Uterus (tissue), 4 donors: ENCODE results near the gene XXYLT1. TPM values are rescaled to one million over a fixed set of nuclear protein-coding genes. Genes with fewer than 3 reads are reported as not detected.

Experiments used
- DNase-seq, 2 donors: peaks; one replicate each; pipeline ENCODE4 v3.0.0-alpha.2; 2019 to 2020
- H3K27ac ChIP-seq, 2 donors: fragments of 200-600 bp; sonication (generic); 1 replicate in 1 of 2; 2 replicates in 1 of 2; pipeline ENCODE4 v1.5.1; 2016 to 2018
- H3K27me3 ChIP-seq, 2 donors: fragments of 200-600 bp; sonication (generic); one replicate each; pipeline ENCODE4 v1.5.1; 2018 to 2019; ENCODE audit warnings: control low read depth in 1 of 2
- H3K36me3 ChIP-seq, 2 donors: fragments of 200-600 bp; sonication (generic); one replicate each; pipeline ENCODE4 v1.5.1; 2019; ENCODE audit warnings: control low read depth in 1 of 2
- H3K4me1 ChIP-seq, 2 donors: fragments of 200-600 bp; sonication (generic); one replicate each; pipeline ENCODE4 v1.5.1; 2018 to 2019; ENCODE audit warnings: control low read depth in 1 of 2
- H3K4me3 ChIP-seq, 2 donors: fragments of 200-600 bp; sonication (generic); 1 replicate in 1 of 2; 2 replicates in 1 of 2; pipeline ENCODE4 v1.5.1; 2018 to 2019; ENCODE audit warnings: mild to moderate bottlenecking in 1 of 2
- H3K9me3 ChIP-seq, 2 donors: fragments of 200-600 bp; sonication (generic); one replicate each; pipeline ENCODE4 v1.5.1; 2019; ENCODE audit warnings: control low read depth in 1 of 2
- CTCF ChIP-seq, 4 experiments: fragments of 200-600 bp in 2 of 4; fragments of 450-650 bp in 2 of 4; sonication (generic) in 2 of 4; IDR thresholded peaks; one replicate each; pipeline ENCODE4 v1.5.1; 2016 to 2019; ENCODE audit warnings: antibody characterized with exemption in 4 of 4, mild to moderate bottlenecking in 2 of 4, moderate library complexity in 1 of 4
- POLR2A ChIP-seq, 2 donors: fragments of 450-650 bp; IDR thresholded peaks; one replicate each; pipeline ENCODE4 v1.6.1; 2016; ENCODE audit warnings: antibody characterized with exemption in 2 of 2, mild to moderate bottlenecking in 1 of 2, moderate library complexity in 1 of 2
- intact Hi-C: fragments of 100-400 bp; cut with DNase I; formaldehyde crosslinking; loops from one replicate; pipeline ENCODE4 v1.15.1; 2023; ENCODE audit warnings: low total_unique reads
- total RNA-seq, 4 donors: library from RNA; depleted of rRNA in 3 of 4; stranded (reverse); fragments of >200 nt in 3 of 4; gene quantifications; one replicate each; pipeline versions ENCODE4 v1.1.0 to v1.2.4, GENCODE V29; 2014 to 2023
- donor health status: DM: yes; HTN: yes; CAD: no.

XXYLT1 gene
- total RNA-seq, 4 donors from 2014 or later: 10.6 to 52.5 (median 23.8) TPM

DNA sequence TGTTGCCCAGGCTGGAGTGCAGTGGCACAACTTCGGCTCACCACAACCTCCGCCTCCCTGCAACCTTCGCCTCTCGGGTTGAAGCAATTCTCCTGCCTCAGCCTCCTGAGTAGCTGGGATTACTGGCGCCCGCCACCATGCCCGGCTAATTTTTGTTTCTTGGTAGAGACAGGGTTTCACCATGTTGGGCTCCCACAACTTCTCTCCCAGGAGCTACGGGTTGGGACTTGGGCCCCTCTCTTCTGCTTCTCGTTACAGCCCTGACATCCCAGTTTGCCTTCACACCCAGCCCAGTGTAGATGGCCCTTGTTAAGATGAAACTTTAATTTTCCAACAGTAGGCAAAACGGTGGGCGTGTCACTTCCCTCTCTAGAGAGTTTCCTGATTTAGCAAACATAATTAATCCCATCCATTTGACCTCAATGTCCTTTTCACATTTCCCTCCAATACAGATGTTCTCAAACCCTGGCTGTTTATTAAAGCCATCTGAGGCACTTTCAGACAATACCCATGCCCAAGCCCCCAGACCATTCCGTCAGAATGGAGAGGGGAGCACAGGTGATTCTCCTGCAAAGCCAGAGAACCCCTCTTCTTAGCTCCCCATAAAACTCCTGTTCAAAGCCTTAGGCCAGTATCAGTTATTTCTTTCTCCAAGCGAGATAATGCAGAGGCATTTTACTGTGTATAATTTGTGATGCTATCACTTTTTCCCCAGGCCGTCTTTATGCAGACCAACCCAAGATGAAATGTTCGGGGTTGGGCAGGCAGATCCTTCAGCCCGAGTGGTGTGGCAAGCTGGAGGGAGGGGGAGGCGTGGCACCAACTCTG is 245.7 kb downstream of the XXYLT1 start:
- Histone ChIP-seq H3K27ac (no peak overlapping the region), H3K4me3 (no peak overlapping the region), H3K27me3 (no peaks in the 10 kb centered on the region), H3K9me3 (no peaks in the 10 kb centered on the region), H3K4me1 (no peaks in the 10 kb centered on the region), H3K36me3 (no peaks in the 10 kb centered on the region)
- intact Hi-C loops: no loop called here
- no peak for DNase-seq
- TF ChIP-seq CTCF (IDR thresholded peaks at IDR 0.05) (no peak), POLR2A (IDR thresholded peaks at IDR 0.05) (no peak)

DNA sequence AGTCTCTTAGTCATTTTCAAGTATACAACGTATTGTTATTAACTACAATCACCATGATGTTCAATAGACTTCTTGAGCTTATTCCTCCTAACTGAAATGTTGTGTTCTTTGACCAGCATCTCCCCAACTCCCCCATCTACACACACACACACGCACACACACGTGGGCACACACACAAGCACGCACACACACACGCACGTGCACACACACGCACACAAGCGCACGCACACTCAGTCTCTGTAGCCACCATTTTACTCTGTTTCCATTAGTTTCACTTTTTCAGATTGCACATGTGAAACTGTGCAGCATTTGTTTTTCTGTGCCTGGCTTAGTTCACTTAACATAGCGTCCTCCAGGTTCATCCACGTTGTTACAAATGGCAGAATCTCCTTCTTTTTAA is 247.0 kb downstream of the XXYLT1 start:
- DNase-seq: no peak
- H3K27ac ChIP-seq: no peak overlapping the region
- TF ChIP-seq CTCF (IDR thresholded peaks at IDR 0.05): no peak
- H3K4me3 ChIP-seq: no peak overlapping the region
- H3K4me1 ChIP-seq: no peaks in the 10 kb centered on the region
- H3K36me3 ChIP-seq: no peaks in the 10 kb centered on the region
- H3K9me3 ChIP-seq: no peaks in the 10 kb centered on the region
- H3K27me3 ChIP-seq: no peaks in the 10 kb centered on the region
- intact Hi-C loops: no loop called here

DNA sequence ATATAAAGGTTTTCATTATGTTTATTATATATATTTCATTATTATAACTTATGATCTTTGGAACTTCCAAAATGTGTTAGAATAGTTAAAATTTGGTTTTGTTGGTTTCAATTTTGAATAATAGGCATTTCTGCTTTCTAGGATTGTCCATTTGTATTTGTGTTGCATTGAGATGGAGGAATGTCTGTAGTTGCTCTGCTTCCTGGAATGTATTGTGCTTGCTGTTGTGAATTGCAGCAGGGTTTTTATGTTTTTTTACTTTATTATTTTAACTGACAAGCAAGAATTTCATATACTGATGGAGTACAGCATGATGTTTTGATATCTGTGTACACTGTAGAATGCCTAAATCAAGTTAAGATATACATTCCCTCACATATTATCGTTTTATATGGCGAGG is 247.4 kb downstream of the XXYLT1 start:
- no peak overlapping the region for H3K27ac ChIP-seq
- H3K4me1 ChIP-seq: no peaks in the 10 kb centered on the region
- no peak for TF ChIP-seq CTCF (IDR thresholded peaks at IDR 0.05)
- no peaks in the 10 kb centered on the region for H3K9me3 ChIP-seq
- H3K27me3 ChIP-seq: no peaks in the 10 kb centered on the region
- no peak for DNase-seq
- no peaks in the 10 kb centered on the region for H3K36me3 ChIP-seq
- no peak overlapping the region for H3K4me3 ChIP-seq
- intact Hi-C loops: no loop called here

DNA sequence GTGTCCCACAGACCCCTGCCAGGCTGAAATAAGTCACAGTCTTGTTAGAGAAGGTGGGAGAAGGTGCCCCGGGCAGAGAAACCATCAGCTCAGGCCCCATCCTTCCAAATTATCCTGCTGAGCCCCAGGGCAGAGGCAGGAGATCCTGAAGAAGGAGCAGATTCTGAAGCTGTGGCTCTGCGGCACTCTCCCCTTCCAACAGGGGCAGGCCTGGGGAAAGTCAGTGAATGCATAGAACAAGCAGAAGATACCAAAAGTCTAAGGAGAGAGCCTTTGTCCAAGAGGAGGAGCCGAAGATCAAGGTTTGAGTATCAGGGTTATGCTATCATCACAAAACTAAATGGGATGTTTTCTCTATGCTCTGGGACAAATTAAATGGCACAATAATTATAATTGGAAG is 249.3 kb downstream of the XXYLT1 start:
- Histone ChIP-seq H3K4me1 (no peaks in the 10 kb centered on the region), H3K4me3 (no peak overlapping the region), H3K9me3 (no peaks in the 10 kb centered on the region), H3K27ac (no peak overlapping the region), H3K27me3 (no peaks in the 10 kb centered on the region), H3K36me3 (no peaks in the 10 kb centered on the region)
- peak in 1 of 2 donors; percentile 4 for DNase-seq
- intact Hi-C loops: no loop called here
- TF ChIP-seq CTCF (IDR thresholded peaks at IDR 0.05): no peak
- TF ChIP-seq POLR2A (IDR thresholded peaks at IDR 0.05): no peak

DNA sequence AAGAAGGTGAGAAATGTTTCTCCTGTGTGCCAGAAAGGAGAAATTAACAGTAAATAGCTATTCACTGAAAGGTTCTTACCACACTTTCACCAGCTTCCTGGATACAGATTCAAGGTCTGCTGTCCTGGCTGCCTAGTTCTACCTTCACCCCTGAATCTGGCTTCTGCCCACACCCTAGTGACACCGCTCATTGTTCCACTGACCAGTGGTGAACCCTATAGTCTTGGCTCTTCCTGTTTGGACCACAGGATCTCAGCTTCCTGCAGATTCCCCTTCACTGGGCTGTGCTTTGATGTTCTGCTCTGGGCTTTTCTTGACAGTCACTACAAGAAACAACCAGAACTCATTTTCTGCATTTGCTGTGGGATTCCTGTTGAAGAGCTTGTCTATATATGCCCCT is 250.0 kb downstream of the XXYLT1 start:
- intact Hi-C loops: no loop called here
- Histone ChIP-seq H3K27ac (no peak overlapping the region), H3K4me1 (no peaks in the 10 kb centered on the region), H3K27me3 (no peaks in the 10 kb centered on the region), H3K36me3 (no peaks in the 10 kb centered on the region), H3K9me3 (no peaks in the 10 kb centered on the region), H3K4me3 (no peak overlapping the region)
- DNase-seq: peak; percentile 2 to 34
- TF ChIP-seq POLR2A (IDR thresholded peaks at IDR 0.05) (no peak), CTCF (IDR thresholded peaks at IDR 0.05) (no peak)
